Stimulated activated CD8-positive, alpha-beta memory T cell treated with anti-CD3 and anti-CD28 coated beads, Interleukin-15, amount 100 ng/mL, for 48 hours (primary cell): ENCODE data around the gene BMS1.
"Not testable (repeated sequence)": the region's sequence is repeated elsewhere in the genome, so short reads cannot be mapped to it uniquely, and the experiment has no call there.

Source experiments
- DNase-seq, 2 donors: peaks; one replicate each; pipeline ENCODE4 v3.0.0-alpha.2; 2020; ENCODE audit warnings: low read depth in 2 of 2

BMS1 gene

GRCh38 chr10:42785759-42786158 is 3.2 kb downstream of the BMS1 start:
- no peak for DNase-seq

- DNase-seq: no peak
These were observed 8.2 kb downstream of the BMS1 start for GRCh38 chr10:42790835-42791234.

GRCh38 chr10:42795701-42796100 is 13.1 kb downstream of the BMS1 start:
- no peak for DNase-seq

GRCh38 chr10:42801135-42801534 is 18.5 kb downstream of the BMS1 start:
- DNase-seq: no peak

- DNase-seq: no peak
These were observed 20.3 kb downstream of the BMS1 start for GRCh38 chr10:42802876-42803275.

- DNase-seq: no peak
These were observed 27.1 kb downstream of the BMS1 start for GRCh38 chr10:42809676-42810075.

GRCh38 chr10:42812028-42812427 is 29.4 kb downstream of the BMS1 start:
- no peak for DNase-seq

GRCh38 chr10:42813989-42814687 is 31.5 kb downstream of the BMS1 start:
- DNase-seq: not testable (repeated sequence)

GRCh38 chr10:42816334-42816733 is 33.7 kb downstream of the BMS1 start:
- DNase-seq: not testable (repeated sequence)

GRCh38 chr10:42816912-42817311 is 34.3 kb downstream of the BMS1 start:
- no peak for DNase-seq

- not testable (repeated sequence) for DNase-seq
These were observed 34.8 kb downstream of the BMS1 start for GRCh38 chr10:42817417-42817816.

- DNase-seq: not testable (repeated sequence)
These were observed 44.2 kb downstream of the BMS1 start for GRCh38 chr10:42826759-42827158.

- no peak for DNase-seq
These were observed 44.6 kb downstream of the BMS1 start for GRCh38 chr10:42827201-42827600.

GRCh38 chr10:42828391-42828790 is 45.8 kb downstream of the BMS1 start:
- DNase-seq: not testable (repeated sequence)

- no peak for DNase-seq
These were observed 47.6 kb downstream of the BMS1 start for GRCh38 chr10:42830237-42830636.

- no peak for DNase-seq
These were observed 53.5 kb downstream of the BMS1 start for GRCh38 chr10:42836096-42836495.

GRCh38 chr10:42836771-42837468 is 54.3 kb downstream of the BMS1 start:
- DNase-seq: no peak

- not testable (repeated sequence) for DNase-seq
These were observed 62.2 kb downstream of the BMS1 start for GRCh38 chr10:42844810-42845209.

- DNase-seq: not testable (repeated sequence)
These were observed 64.7 kb downstream of the BMS1 start for GRCh38 chr10:42847261-42847660.

GRCh38 chr10:42850931-42851330 is 68.3 kb downstream of the BMS1 start:
- DNase-seq: no peak

GRCh38 chr10:42859256-42859655 is 76.7 kb downstream of the BMS1 start:
- no peak for DNase-seq

GRCh38 chr10:42860016-42860415 is 77.4 kb downstream of the BMS1 start:
- DNase-seq: not testable (repeated sequence)

GRCh38 chr10:42862801-42863200 is 80.2 kb downstream of the BMS1 start:
- DNase-seq: not testable (repeated sequence)
